ENCODE results near the gene ZBTB21.

ZBTB21 gene

DNA sequence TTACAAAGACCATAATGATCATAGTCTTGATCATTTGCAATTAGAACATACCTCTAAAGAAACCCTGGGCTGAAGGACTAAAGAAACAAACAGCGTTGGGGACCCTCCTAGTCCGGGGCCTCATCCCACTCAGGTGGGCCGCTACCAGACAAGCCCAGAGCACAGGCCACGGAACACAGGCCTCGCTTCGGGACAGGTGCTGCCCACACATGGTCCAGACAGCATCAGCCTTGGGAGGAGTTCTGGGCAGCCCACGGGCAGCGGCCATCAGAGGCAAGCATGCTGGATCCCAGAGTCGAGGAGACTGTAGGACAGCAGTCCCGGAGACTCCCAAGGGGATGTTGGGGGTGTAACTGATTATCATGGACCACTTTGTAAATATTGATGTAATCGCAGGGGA is 61.3 kb downstream of the ZBTB21 start:
- no peak for DNase-seq

DNA sequence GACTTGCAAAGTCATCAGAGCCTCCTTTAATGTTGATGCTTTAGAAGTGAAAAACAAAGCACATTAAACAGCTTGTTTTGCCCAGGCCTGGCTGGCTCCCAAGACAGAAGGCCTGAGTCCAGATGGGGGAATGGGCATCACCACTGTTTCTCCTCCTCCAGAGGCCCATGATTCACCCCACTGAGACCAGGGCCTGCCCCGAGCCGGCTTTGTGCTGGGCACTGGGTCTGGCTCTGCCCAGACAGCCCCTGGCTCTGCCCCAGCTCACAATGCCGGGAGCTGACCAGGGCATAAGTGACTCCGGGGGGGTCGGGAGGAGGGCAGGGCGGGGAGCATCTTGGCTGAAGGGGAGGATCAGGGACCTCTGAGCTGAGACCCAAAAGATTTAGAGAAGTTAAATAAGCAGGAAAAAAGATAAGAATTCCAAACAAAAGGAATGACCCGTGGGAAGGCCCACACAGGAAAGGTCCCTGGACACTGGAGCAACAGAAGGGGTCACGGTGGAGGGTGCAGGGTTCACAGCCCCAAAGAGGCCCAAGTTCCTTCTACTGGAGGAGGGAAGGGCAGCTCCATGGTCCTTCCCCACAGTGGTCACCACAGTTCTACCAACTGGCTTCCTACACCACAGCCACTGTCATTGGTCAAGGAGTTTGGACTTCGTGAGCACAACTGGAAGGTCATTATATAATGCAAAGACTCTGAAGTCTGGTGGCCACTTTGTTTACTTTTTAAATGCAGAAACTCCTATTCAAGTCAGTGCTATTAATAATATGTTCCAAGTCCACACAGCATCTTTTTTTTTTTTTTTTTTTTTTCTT is 61.9 kb downstream of the ZBTB21 start:
- no peak for DNase-seq

DNA sequence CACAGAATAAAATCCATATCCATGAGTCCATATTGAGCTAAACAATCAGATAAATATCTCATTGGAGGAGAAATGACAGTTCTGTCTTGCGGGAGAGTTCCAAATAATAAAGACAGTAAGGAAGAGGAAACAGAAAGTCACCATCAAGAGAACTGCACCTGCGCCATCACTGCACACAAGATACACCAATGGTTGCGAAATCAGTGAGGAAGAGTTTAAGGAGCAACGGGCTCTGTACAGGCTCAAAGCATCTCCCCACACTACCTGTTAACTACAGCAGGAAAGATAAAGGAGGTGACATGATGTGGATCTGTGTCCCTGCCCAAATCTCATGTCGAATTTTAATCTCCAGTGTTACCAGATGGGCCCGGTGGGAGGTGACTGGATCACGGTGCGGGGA is 64.2 kb downstream of the ZBTB21 start:
- no peak for DNase-seq

DNA sequence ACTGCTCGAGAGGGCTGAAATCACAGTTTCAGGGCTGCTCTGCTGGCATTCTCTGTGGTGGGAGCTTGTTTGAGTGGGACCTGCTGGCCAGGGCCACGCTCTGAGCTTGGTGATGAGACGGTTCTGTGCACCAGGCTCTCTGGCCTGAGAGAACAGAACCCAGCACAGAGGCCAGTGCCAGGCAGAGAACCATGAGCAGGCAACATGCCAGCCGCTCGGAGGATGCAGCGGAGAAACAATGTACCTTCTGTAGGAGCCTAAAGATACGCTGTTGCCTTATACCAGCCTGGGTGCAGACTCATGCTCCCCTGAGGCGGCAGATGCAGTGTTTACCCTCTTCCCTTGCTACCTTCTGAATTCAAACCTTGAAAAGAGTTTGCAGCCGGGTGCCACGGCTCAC is 66.3 kb downstream of the ZBTB21 start:
- no peak for DNase-seq

DNA sequence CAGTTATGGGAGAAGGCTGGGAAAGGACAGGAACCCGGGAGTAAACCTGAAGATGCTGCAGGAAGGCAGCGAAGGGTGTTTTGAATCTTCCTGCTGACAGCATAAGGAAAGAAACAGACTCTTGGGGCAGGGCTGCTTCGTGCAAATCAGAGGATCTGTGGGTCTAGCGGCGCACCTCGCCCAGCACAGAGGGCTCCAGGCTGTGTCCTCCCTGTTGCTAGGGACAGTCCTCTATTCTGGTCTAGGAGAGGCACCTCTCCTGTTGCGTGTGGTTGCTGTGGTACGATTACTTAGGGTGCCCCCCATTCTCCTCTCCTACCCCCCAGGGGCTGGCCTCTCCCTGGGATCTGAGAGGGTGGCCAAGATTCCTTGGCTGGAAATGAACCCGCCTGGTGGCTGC is 67.7 kb downstream of the ZBTB21 start:
- DNase-seq = no peak

DNA sequence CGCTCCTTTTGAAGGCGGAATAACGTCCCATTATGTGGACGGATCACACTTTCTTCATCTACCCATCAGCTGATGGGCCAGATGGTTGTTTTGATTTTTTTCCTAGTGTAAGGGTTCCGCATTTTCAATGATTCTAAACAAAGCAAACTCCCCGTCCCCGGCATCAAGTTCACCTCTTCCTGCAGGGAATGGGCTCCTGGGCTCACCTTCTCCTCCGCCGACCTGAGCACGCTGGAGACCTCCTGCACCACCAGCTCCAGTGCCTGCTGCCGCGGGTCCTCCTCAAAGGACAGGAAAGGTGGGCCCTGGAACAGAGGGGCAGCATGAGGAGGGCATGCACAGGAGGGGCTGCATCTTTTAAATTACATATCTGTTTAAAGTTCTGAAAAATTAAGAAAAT is 68.2 kb downstream of the ZBTB21 start:
- no peak for DNase-seq

DNA sequence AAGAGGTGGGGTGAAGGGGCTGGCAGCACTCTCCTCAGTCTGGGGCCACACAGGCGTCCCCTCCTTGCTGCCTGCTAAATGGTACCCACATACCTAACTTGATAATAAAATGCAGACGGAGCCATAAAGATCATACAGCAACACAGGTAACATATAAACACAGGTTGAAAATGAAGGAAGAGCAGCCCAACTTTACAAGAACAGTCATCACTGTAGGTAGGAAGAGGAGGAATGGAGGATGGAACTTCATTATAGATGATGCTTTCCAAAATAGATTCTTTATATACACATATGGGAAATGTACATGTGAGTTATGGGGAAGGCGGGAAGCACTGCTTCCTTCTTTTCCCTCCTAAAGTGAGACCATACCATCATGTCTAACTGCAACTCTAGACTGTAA is 69.7 kb downstream of the ZBTB21 start:
- no peak for DNase-seq

DNA sequence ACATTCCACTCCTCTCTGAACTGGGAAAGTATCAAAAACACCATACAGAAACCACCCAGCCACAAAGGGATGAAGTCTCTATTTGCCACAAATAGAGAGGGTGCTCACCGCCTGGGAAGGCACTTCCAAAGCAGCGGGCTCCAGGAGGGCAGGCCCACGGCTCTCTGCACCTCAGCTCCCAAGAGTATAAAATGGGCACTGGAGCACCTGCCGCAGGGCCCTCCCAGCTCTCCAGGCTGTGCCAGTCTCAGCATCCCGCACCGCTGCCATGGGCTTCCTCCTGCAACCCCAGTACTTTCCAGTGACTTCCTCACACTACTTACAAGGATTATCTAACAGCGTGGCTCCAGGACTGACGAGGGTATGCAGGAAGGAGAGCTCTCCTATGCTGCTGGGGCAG is 70.8 kb downstream of the ZBTB21 start:
- no peak for DNase-seq

Measured in NCI-H1930 (cell line).